GM23338 (cell line): ENCODE measurements around the gene CCNY.

Source experiments
- CREB1 ChIP-seq: fragments of 250-450 bp; sonication (Bioruptor Pico); IDR thresholded peaks from 2 replicates; pipeline ENCODE4 v1.5.0; 2020; ENCODE audit warnings: low read depth, mild to moderate bottlenecking, moderate library complexity
- EZH2 ChIP-seq: fragments of 200-600 bp; sonication (generic); IDR thresholded peaks from one replicate; pipeline ENCODE4 v1.8.0; 2017; ENCODE audit warnings: antibody characterized with exemption, mild to moderate bottlenecking, low read depth; ENCODE audit not compliant: unreplicated experiment
- EZH2phosphoT487 ChIP-seq: fragments of 200-600 bp; sonication (generic); IDR thresholded peaks from one replicate; pipeline ENCODE4 v1.8.1; 2018; ENCODE audit warnings: antibody characterized with exemption; ENCODE audit not compliant: unreplicated experiment
- JUNB ChIP-seq: IDR thresholded peaks from one replicate; pipeline ENCODE4 v1.6.1; 2016; ENCODE audit warnings: antibody characterized with exemption; ENCODE audit not compliant: unreplicated experiment
- NANOG ChIP-seq: IDR thresholded peaks from 2 replicates; pipeline ENCODE4 v1.6.1; 2016; ENCODE audit warnings: antibody characterized with exemption, borderline replicate concordance
- POLR2AphosphoS5 ChIP-seq: IDR thresholded peaks from 2 replicates; pipeline ENCODE4 v1.6.1; 2016; ENCODE audit warnings: antibody characterized with exemption, low read depth
- STAT1 ChIP-seq: IDR thresholded peaks from one replicate; pipeline ENCODE4 v1.6.1; 2016; ENCODE audit warnings: antibody characterized with exemption; ENCODE audit not compliant: unreplicated experiment
- ZNF114 ChIP-seq: fragments of 250-450 bp; sonication (Bioruptor Pico); IDR thresholded peaks from 2 replicates; pipeline ENCODE4 v1.5.0; 2020; ENCODE audit warnings: mild to moderate bottlenecking, moderate library complexity
- ZNF331 ChIP-seq: fragments of 250-450 bp; sonication (Bioruptor Pico); IDR thresholded peaks from 2 replicates; pipeline ENCODE4 v1.5.0; 2020; ENCODE audit warnings: low read depth, mild to moderate bottlenecking, moderate library complexity
- TF ChIP-seq, protein P1 (sequence below), 2 experiments: fragments of 200-600 bp in 1 of 2; sonication (generic) in 1 of 2; conservative IDR thresholded peaks; 2 replicates each; pipeline versions ENCODE4 v1.5.1 to v1.6.1; 2016 to 2017; ENCODE audit warnings: antibody characterized with exemption in 2 of 2, low read depth in 2 of 2, mild to moderate bottlenecking in 2 of 2, moderate library complexity in 1 of 2
- TF ChIP-seq, protein P2 (sequence below): fragments of 250-450 bp; sonication (Bioruptor Pico); IDR thresholded peaks from 2 replicates; pipeline ENCODE4 v1.5.0; 2020; ENCODE audit warnings: mild to moderate bottlenecking, moderate library complexity
- TF ChIP-seq, protein P3 (sequence below): IDR thresholded peaks from one replicate; pipeline ENCODE4 v1.6.1; 2018; ENCODE audit warnings: antibody characterized with exemption; ENCODE audit not compliant: unreplicated experiment
- TF ChIP-seq, protein P4 (sequence below): IDR thresholded peaks from 2 replicates; pipeline ENCODE4 v1.6.1; 2016; ENCODE audit warnings: antibody characterized with exemption

DNA sequence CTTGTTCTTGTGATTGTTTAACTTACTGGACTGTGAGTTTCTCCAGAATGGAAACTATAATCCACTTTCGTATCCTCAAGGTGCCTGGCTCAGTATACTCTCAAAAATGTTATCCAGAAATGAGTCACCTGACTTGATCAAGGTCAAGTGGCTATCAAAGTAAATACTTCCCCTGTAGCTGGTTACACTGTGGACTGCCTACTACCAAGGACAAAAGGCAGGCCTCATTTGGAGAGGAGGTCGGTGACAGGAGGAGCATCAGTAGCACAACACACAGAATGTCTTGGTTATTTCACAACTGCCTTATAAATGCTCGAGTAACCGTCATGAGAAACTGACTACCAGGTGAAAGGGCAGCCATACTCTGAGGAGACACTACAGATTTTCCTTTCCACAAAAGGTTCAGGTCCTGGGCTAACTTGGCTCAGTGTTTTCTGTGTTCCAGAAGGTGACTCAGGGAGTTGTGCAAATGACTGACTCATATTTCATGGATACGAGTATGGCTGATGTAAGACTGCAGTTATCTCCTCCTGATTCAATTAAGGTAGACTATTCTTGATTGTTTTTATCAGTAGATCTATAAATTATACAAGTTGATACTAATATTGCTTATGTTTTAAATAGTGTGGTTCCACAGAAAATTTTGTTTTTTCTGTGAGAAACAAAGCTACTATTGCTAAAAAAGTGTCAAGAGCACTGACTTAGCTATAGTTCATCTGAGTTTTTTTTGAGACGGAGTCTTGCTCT, 4.2 kb upstream of the CCNY start:
- TF ChIP-seq, protein P1, sequence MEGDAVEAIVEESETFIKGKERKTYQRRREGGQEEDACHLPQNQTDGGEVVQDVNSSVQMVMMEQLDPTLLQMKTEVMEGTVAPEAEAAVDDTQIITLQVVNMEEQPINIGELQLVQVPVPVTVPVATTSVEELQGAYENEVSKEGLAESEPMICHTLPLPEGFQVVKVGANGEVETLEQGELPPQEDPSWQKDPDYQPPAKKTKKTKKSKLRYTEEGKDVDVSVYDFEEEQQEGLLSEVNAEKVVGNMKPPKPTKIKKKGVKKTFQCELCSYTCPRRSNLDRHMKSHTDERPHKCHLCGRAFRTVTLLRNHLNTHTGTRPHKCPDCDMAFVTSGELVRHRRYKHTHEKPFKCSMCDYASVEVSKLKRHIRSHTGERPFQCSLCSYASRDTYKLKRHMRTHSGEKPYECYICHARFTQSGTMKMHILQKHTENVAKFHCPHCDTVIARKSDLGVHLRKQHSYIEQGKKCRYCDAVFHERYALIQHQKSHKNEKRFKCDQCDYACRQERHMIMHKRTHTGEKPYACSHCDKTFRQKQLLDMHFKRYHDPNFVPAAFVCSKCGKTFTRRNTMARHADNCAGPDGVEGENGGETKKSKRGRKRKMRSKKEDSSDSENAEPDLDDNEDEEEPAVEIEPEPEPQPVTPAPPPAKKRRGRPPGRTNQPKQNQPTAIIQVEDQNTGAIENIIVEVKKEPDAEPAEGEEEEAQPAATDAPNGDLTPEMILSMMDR (conservative IDR thresholded peaks at IDR 0.05; ENCODE audit: low read depth in 2 of 2) = no peak
- no peak for TF ChIP-seq POLR2AphosphoS5
- TF ChIP-seq, protein P2, sequence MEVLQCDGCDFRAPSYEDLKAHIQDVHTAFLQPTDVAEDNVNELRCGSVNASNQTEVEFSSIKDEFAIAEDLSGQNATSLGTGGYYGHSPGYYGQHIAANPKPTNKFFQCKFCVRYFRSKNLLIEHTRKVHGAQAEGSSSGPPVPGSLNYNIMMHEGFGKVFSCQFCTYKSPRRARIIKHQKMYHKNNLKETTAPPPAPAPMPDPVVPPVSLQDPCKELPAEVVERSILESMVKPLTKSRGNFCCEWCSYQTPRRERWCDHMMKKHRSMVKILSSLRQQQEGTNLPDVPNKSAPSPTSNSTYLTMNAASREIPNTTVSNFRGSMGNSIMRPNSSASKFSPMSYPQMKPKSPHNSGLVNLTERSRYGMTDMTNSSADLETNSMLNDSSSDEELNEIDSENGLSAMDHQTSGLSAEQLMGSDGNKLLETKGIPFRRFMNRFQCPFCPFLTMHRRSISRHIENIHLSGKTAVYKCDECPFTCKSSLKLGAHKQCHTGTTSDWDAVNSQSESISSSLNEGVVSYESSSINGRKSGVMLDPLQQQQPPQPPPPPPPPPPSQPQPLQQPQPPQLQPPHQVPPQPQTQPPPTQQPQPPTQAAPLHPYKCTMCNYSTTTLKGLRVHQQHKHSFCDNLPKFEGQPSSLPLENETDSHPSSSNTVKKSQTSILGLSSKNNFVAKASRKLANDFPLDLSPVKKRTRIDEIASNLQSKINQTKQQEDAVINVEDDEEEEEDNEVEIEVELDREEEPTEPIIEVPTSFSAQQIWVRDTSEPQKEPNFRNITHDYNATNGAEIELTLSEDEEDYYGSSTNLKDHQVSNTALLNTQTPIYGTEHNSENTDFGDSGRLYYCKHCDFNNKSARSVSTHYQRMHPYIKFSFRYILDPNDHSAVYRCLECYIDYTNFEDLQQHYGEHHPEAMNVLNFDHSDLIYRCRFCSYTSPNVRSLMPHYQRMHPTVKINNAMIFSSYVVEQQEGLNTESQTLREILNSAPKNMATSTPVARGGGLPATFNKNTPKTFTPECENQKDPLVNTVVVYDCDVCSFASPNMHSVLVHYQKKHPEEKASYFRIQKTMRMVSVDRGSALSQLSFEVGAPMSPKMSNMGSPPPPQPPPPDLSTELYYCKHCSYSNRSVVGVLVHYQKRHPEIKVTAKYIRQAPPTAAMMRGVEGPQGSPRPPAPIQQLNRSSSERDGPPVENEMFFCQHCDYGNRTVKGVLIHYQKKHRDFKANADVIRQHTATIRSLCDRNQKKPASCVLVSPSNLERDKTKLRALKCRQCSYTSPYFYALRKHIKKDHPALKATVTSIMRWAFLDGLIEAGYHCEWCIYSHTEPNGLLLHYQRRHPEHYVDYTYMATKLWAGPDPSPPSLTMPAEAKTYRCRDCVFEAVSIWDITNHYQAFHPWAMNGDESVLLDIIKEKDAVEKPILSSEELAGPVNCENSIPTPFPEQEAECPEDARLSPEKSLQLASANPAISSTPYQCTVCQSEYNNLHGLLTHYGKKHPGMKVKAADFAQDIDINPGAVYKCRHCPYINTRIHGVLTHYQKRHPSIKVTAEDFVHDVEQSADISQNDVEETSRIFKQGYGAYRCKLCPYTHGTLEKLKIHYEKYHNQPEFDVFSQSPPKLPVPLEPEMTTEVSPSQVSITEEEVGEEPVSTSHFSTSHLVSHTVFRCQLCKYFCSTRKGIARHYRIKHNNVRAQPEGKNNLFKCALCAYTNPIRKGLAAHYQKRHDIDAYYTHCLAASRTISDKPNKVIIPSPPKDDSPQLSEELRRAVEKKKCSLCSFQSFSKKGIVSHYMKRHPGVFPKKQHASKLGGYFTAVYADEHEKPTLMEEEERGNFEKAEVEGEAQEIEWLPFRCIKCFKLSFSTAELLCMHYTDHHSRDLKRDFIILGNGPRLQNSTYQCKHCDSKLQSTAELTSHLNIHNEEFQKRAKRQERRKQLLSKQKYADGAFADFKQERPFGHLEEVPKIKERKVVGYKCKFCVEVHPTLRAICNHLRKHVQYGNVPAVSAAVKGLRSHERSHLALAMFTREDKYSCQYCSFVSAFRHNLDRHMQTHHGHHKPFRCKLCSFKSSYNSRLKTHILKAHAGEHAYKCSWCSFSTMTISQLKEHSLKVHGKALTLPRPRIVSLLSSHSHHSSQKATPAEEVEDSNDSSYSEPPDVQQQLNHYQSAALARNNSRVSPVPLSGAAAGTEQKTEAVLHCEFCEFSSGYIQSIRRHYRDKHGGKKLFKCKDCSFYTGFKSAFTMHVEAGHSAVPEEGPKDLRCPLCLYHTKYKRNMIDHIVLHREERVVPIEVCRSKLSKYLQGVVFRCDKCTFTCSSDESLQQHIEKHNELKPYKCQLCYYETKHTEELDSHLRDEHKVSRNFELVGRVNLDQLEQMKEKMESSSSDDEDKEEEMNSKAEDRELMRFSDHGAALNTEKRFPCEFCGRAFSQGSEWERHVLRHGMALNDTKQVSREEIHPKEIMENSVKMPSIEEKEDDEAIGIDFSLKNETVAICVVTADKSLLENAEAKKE = no peak
- TF ChIP-seq, protein P3, sequence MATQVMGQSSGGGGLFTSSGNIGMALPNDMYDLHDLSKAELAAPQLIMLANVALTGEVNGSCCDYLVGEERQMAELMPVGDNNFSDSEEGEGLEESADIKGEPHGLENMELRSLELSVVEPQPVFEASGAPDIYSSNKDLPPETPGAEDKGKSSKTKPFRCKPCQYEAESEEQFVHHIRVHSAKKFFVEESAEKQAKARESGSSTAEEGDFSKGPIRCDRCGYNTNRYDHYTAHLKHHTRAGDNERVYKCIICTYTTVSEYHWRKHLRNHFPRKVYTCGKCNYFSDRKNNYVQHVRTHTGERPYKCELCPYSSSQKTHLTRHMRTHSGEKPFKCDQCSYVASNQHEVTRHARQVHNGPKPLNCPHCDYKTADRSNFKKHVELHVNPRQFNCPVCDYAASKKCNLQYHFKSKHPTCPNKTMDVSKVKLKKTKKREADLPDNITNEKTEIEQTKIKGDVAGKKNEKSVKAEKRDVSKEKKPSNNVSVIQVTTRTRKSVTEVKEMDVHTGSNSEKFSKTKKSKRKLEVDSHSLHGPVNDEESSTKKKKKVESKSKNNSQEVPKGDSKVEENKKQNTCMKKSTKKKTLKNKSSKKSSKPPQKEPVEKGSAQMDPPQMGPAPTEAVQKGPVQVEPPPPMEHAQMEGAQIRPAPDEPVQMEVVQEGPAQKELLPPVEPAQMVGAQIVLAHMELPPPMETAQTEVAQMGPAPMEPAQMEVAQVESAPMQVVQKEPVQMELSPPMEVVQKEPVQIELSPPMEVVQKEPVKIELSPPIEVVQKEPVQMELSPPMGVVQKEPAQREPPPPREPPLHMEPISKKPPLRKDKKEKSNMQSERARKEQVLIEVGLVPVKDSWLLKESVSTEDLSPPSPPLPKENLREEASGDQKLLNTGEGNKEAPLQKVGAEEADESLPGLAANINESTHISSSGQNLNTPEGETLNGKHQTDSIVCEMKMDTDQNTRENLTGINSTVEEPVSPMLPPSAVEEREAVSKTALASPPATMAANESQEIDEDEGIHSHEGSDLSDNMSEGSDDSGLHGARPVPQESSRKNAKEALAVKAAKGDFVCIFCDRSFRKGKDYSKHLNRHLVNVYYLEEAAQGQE = no peak
- TF ChIP-seq EZH2 = no peak
- TF ChIP-seq EZH2phosphoT487 = no peak
- TF ChIP-seq JUNB = no peak
- TF ChIP-seq ZNF114 (CRISPR knock-in tag) = no peak
- TF ChIP-seq NANOG = no peak
- no peak for TF ChIP-seq STAT1
- TF ChIP-seq ZNF331 (CRISPR knock-in tag) = no peak
- no peak for TF ChIP-seq CREB1 (CRISPR knock-in tag)
- TF ChIP-seq, protein P4, sequence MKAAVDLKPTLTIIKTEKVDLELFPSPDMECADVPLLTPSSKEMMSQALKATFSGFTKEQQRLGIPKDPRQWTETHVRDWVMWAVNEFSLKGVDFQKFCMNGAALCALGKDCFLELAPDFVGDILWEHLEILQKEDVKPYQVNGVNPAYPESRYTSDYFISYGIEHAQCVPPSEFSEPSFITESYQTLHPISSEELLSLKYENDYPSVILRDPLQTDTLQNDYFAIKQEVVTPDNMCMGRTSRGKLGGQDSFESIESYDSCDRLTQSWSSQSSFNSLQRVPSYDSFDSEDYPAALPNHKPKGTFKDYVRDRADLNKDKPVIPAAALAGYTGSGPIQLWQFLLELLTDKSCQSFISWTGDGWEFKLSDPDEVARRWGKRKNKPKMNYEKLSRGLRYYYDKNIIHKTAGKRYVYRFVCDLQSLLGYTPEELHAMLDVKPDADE = no peak
